Naive B cell (primary cell): Measurements from ENCODE around the gene H2BW2. TPM values are rescaled to one million over a fixed set of nuclear protein-coding genes. Genes with fewer than 3 reads are reported as not detected.
A peak's percentile ranks its signal among the peaks of the same experiment; 100 is the strongest.

Source experiments
- ATAC-seq, 2 donors: fragments of 150-1000 bp; cut with Tn5 transposase; 2 replicates each; pipeline ENCODE4 v1.10.0; 2021; ENCODE audit warnings: low read depth in 2 of 2, mild to moderate bottlenecking in 2 of 2, moderate library complexity in 2 of 2
- DNase-seq: peaks from one replicate; pipeline ENCODE4 v3.0.0; 2022
- H3K27ac Mint-ChIP-seq, 6 donors: one replicate each; pipeline ENCODE4 v1.8.0; 2020 to 2022; ENCODE audit warnings: mild to moderate bottlenecking in 6 of 6, mixed read lengths in 6 of 6, moderate library complexity in 5 of 6, inconsistent platforms in 2 of 6
- H3K27me3 Mint-ChIP-seq, 3 donors: one replicate each; pipeline ENCODE4 v1.8.0; 2021 to 2022; ENCODE audit warnings: mixed read lengths in 3 of 3, mild to moderate bottlenecking in 1 of 3
- H3K36me3 Mint-ChIP-seq, 2 donors: one replicate each; pipeline ENCODE4 v1.8.0; 2020 to 2022; ENCODE audit warnings: mixed read lengths in 2 of 2, inconsistent platforms in 1 of 2, mild to moderate bottlenecking in 1 of 2
- H3K4me1 Mint-ChIP-seq, 3 donors: one replicate each; pipeline ENCODE4 v1.8.0; 2020 to 2022; ENCODE audit warnings: mixed read lengths in 3 of 3, inconsistent platforms in 1 of 3, mild to moderate bottlenecking in 1 of 3, moderate library complexity in 1 of 3
- H3K4me3 Mint-ChIP-seq, 8 donors: one replicate each; pipeline ENCODE4 v1.8.0; 2020 to 2022; ENCODE audit warnings: mild to moderate bottlenecking in 8 of 8, mixed read lengths in 8 of 8, moderate library complexity in 8 of 8, inconsistent platforms in 2 of 8
- H3K9me3 Mint-ChIP-seq, 7 donors: one replicate each; pipeline ENCODE4 v1.8.0; 2020 to 2022; ENCODE audit warnings: mixed read lengths in 7 of 7, mild to moderate bottlenecking in 5 of 7, inconsistent platforms in 2 of 7, moderate library complexity in 1 of 7
- polyA plus RNA-seq, 6 donors: library from polyadenylated mRNA; unstranded; fragments of 300-500 nt; fragmentation: Illumina TruSeq; gene quantifications; one replicate each; pipeline ENCODE4 v1.2.3, GENCODE V29; 2021; ENCODE audit warnings: low read depth in 6 of 6

Gene H2BW2
- polyA plus RNA-seq, 6 donors from 2014 or later, result not detected

DNA sequence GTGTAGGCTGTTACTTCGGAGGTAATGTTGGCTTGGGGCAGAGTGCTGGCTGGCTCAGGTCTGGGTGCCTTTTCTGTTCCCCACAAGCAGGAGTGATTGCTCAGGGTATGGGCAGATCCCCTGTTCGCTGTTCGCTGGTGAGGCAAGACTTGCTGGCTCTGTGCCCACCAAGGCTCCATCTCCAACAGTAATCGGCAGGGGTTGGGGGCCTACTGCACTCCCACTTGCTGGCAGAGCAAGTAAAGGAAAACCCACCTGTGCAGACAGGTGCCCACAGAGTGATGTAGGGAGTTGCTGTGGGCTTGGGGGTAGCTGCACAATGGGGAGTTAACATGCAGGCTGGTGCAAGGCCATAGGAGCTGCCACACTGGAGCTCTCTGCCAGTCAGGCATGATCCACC is 44.3 kb downstream of the H2BW2 start:
- Mint-ChIP-seq H3K27ac (no peak overlapping the region), H3K27me3 (peaks cover 8 to 12% (median 11%) of the 10 kb centered on the region in 3 donors), H3K4me1 (no peaks in the 10 kb centered on the region), H3K4me3 (no peak overlapping the region), H3K9me3 (peaks cover 0 to 3% (median 0%) of the 10 kb centered on the region in 7 donors), H3K36me3 (no peaks in the 10 kb centered on the region)
- DNase-seq (no peak), ATAC-seq (no peak)

- ATAC-seq (no peak), DNase-seq (no peak)
- Mint-ChIP-seq H3K4me1 (no peaks in the 10 kb centered on the region), H3K27ac (peak overlapping the region in 1 of 6 donors; percentile 16), H3K4me3 (no peak overlapping the region), H3K27me3 (peaks cover 8 to 12% (median 11%) of the 10 kb centered on the region in 3 donors), H3K9me3 (peaks cover 0 to 3% (median 0%) of the 10 kb centered on the region in 7 donors), H3K36me3 (no peaks in the 10 kb centered on the region)
Observed at GRCh38 chrX:104084534-104085277, 45.0 kb downstream of the H2BW2 start.

DNA sequence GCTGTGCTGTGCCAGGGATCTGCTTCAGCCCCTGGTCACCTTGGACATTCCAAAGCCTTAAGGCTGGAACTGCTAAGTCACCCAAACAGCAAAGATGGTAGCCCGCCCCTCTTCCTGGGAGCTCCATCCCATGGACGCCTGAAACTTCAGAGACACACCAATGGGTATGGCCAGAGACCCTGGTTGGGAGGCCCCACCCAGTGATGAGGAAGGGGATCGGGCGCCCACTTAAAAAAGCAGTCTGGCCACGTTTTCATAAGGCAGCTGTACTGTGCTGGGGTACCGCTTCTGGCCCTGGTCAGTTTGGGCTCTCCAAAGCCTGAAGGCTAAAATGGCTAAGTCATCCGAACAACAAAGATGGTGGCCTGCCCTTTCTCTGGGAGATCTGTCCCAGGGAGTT is 45.7 kb downstream of the H2BW2 start:
- Mint-ChIP-seq H3K36me3 (no peaks in the 10 kb centered on the region), H3K27ac (no peak overlapping the region)
- DNase-seq, result no peak

GRCh38 chrX:104085919-104086318 is 46.2 kb downstream of the H2BW2 start:
- ATAC-seq (no peak), DNase-seq (no peak)
- H3K4me1 Mint-ChIP-seq, result no peaks in the 10 kb centered on the region
- no peak overlapping the region for H3K27ac Mint-ChIP-seq
- H3K9me3 Mint-ChIP-seq, result peaks cover 0 to 3% (median 0%) of the 10 kb centered on the region in 7 donors
- H3K27me3 Mint-ChIP-seq, result peaks cover 8 to 12% (median 11%) of the 10 kb centered on the region in 3 donors
- no peaks in the 10 kb centered on the region for H3K36me3 Mint-ChIP-seq
- no peak overlapping the region for H3K4me3 Mint-ChIP-seq

More for the DNA sequence above, 45.7 kb downstream of the H2BW2 start:
- Mint-ChIP-seq H3K4me3 (no peak overlapping the region), H3K4me1 (no peaks in the 10 kb centered on the region), H3K27me3 (peaks cover 8 to 12% (median 11%) of the 10 kb centered on the region in 3 donors), H3K9me3 (peaks cover 0 to 3% (median 0%) of the 10 kb centered on the region in 7 donors)
- no peak for ATAC-seq

Other genes with a start within 250 kb of the H2BW2 start
- under 1 TPM; 0.10 to 0.73 (median 0.22) TPM for gene RAB9B, start 207.7 kb upstream of the H2BW2 start, polyA plus RNA-seq
- gene TMSB15B, start 77.3 kb upstream of the H2BW2 start, polyA plus RNA-seq, result 10 to 100 TPM; 12.4 to 38.5 (median 18.1) TPM
- gene H2BW1, start 26.2 kb upstream of the H2BW2 start, polyA plus RNA-seq, result not detected
- 1 to 10 TPM in 2 of 6 donors, under 1 TPM in 3, not detected in 1; 0.66 to 1.5 (median 0.90) TPM for gene TMSB15C, start 36.3 kb downstream of the H2BW2 start, polyA plus RNA-seq
- 10 to 100 TPM; 14.1 to 30.6 (median 23.5) TPM for gene ZCCHC18, start 72.6 kb downstream of the H2BW2 start, polyA plus RNA-seq
- 10 to 100 TPM; 11.1 to 14.7 (median 12.9) TPM for gene SLC25A53, start 117.1 kb downstream of the H2BW2 start, polyA plus RNA-seq
- gene FAM199X, start 126.5 kb downstream of the H2BW2 start, polyA plus RNA-seq, result 10 to 100 TPM in 5 of 6 donors, 1 to 10 TPM in 1; 8.5 to 14.4 (median 12.5) TPM
- not detected for gene ESX1, start 215.0 kb downstream of the H2BW2 start, polyA plus RNA-seq